Tibial nerve (tissue), 4 donors: ENCODE results near the gene SLC46A1. TPM values are rescaled to one million over a fixed set of nuclear protein-coding genes. Genes with fewer than 3 reads are reported as not detected.
A peak's percentile ranks its signal among the peaks of the same experiment; 100 is the strongest.

ENCODE experiments used
- DNase-seq, 2 donors: peaks; one replicate each; pipeline ENCODE4 v3.0.0-alpha.2; 2019; ENCODE audit warnings: low spot score in 2 of 2
- H3K27ac ChIP-seq, 4 donors: fragments of 200-600 bp; sonication (generic) in 3 of 4; one replicate each; pipeline ENCODE4 v1.5.1; 2017 to 2019; ENCODE audit warnings: mild to moderate bottlenecking in 1 of 4
- H3K27me3 ChIP-seq, 2 donors: fragments of 200-600 bp; sonication (generic) in 1 of 2; one replicate each; pipeline versions ENCODE4 v1.5.1 to v1.6.0; 2017 to 2019
- H3K36me3 ChIP-seq, 3 donors: fragments of 200-600 bp; sonication (generic); one replicate each; pipeline ENCODE4 v1.5.1; 2018 to 2019
- H3K4me1 ChIP-seq, 4 donors: fragments of 200-600 bp; sonication (generic) in 3 of 4; one replicate each; pipeline ENCODE4 v1.5.1; 2017 to 2019
- H3K4me3 ChIP-seq, 4 donors: fragments of 200-600 bp; sonication (generic) in 3 of 4; one replicate each; pipeline ENCODE4 v1.5.1; 2017 to 2019; ENCODE audit warnings: mild to moderate bottlenecking in 1 of 4, moderate library complexity in 1 of 4
- H3K9me3 ChIP-seq, 4 donors: fragments of 200-600 bp; sonication (generic) in 3 of 4; one replicate each; pipeline ENCODE4 v1.5.1; 2017 to 2019
- EP300 ChIP-seq, 2 donors: sonication (generic); formaldehyde crosslinking; IDR thresholded peaks; one replicate each; pipeline ENCODE4 v1.6.1; 2017; ENCODE audit warnings: antibody characterized with exemption in 2 of 2, mild to moderate bottlenecking in 1 of 2
- POLR2A ChIP-seq, 2 donors: fragments of 450-650 bp; IDR thresholded peaks; one replicate each; pipeline ENCODE4 v1.6.1; 2017; ENCODE audit warnings: antibody characterized with exemption in 2 of 2, mild to moderate bottlenecking in 2 of 2, moderate library complexity in 2 of 2
- WGBS, 2 donors: methylation state at CpG; one replicate each; pipeline ENCODE4 v1.1.5; 2018; 5-methylcytosine and 5-hydroxymethylcytosine counted together
- total RNA-seq, 4 donors: library from RNA; depleted of rRNA; stranded (reverse); fragments of >200 nt; gene quantifications; one replicate each; pipeline ENCODE4 v1.1.0, GENCODE V29; 2016
- TF ChIP-seq, protein P1 (sequence below), 5 experiments: fragments of 200-600 bp in 3 of 5; fragments of 450-650 bp in 2 of 5; sonication (generic) in 3 of 5; IDR thresholded peaks; one replicate each; pipeline ENCODE4 v1.5.1; 2016 to 2019; ENCODE audit warnings: antibody characterized with exemption in 5 of 5, mild to moderate bottlenecking in 3 of 5, moderate library complexity in 2 of 5

The SLC46A1 gene
- total RNA-seq, 4 donors from 2014 or later, result 5.0 to 10.8 (median 6.4) TPM

DNA sequence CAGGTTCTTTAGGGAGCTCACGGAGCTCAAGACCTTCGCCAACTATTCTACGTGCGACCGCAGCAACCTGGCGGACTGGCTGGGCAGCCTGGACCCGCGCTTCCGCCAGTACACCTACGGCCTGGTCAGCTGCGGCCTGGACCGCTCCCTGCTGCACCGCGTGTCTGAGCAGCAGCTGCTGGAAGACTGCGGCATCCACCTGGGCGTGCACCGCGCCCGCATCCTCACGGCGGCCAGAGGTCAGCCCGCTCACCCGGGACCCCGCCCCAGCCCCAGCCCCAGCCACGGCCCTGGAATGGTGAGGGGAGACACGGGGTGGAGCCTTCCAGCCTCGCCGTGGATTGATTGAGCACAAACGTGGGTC, 21.0 kb downstream of the SLC46A1 start:
- TF ChIP-seq EP300 (IDR thresholded peaks at IDR 0.05) (no peak), POLR2A (IDR thresholded peaks at IDR 0.05) (no peak)
- TF ChIP-seq, protein P1, sequence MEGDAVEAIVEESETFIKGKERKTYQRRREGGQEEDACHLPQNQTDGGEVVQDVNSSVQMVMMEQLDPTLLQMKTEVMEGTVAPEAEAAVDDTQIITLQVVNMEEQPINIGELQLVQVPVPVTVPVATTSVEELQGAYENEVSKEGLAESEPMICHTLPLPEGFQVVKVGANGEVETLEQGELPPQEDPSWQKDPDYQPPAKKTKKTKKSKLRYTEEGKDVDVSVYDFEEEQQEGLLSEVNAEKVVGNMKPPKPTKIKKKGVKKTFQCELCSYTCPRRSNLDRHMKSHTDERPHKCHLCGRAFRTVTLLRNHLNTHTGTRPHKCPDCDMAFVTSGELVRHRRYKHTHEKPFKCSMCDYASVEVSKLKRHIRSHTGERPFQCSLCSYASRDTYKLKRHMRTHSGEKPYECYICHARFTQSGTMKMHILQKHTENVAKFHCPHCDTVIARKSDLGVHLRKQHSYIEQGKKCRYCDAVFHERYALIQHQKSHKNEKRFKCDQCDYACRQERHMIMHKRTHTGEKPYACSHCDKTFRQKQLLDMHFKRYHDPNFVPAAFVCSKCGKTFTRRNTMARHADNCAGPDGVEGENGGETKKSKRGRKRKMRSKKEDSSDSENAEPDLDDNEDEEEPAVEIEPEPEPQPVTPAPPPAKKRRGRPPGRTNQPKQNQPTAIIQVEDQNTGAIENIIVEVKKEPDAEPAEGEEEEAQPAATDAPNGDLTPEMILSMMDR (IDR thresholded peaks at IDR 0.05), result no peak
- DNase-seq, result no peak
- no peaks in the 10 kb centered on the region for H3K27me3 ChIP-seq
- no peaks in the 10 kb centered on the region for H3K9me3 ChIP-seq
- peaks cover 0 to 61% (median 7%) of the 10 kb centered on the region in 3 donors for H3K36me3 ChIP-seq
- peak overlapping the region in 1 of 4 donors; percentile 56 for H3K27ac ChIP-seq
- peak overlapping the region; percentile 3 to 53 (median 38) for H3K4me3 ChIP-seq
- 46 to 48% methylated on average over 17 to 29 of the region's 29 CpGs for WGBS, 2 donors
- H3K4me1 ChIP-seq, result peaks cover 0 to 8% (median 3%) of the 10 kb centered on the region in 4 donors

DNA sequence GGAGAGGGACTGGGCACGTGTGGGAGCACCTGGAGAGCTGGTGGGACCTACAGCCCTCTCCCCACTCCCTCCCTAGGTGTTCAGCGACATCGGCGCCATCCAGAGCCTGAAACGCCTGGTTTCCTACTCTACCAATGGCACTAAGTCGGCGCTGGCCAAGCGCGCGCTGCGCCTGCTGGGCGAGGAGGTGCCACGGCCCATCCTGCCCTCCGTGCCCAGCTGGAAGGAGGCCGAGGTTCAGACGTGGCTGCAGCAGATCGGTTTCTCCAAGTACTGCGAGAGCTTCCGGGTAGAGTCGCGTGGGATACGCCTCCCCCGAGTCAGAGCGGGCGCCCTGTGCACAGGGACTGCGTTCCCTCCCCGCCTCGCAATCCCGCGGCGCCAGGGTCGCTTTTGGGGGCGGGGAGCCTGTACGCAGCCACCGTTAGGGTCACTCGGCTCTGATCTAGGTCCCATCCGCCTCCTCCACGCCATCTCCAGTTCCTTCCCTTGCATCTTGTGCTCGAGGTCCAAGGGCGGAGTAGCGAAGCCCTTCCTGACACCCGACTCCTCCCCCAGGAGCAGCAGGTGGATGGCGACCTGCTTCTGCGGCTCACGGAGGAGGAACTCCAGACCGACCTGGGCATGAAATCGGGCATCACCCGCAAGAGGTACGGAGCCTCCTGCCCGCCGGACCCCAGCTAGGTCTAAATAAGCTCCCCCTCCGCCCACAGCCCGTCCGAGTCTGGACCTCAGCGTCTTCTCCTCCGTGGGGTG, 21.6 kb downstream of the SLC46A1 start:
- 39 to 43% methylated on average over 43 to 46 of the region's 56 CpGs for WGBS, 2 donors
- H3K27ac ChIP-seq, result peak overlapping the region in 1 of 4 donors; percentile 56
- H3K4me1 ChIP-seq, result peaks cover 0 to 8% (median 3%) of the 10 kb centered on the region in 4 donors
- DNase-seq, result peak in 1 of 2 donors; percentile 14
- TF ChIP-seq POLR2A (IDR thresholded peaks at IDR 0.05) (no peak), EP300 (IDR thresholded peaks at IDR 0.05) (no peak)
- TF ChIP-seq, protein P1 (IDR thresholded peaks at IDR 0.05), result no peak
- H3K9me3 ChIP-seq, result no peaks in the 10 kb centered on the region
- peaks cover 0 to 56% (median 7%) of the 10 kb centered on the region in 3 donors for H3K36me3 ChIP-seq
- no peaks in the 10 kb centered on the region for H3K27me3 ChIP-seq
- H3K4me3 ChIP-seq, result peak overlapping the region; percentile 3 to 53 (median 38)

DNA sequence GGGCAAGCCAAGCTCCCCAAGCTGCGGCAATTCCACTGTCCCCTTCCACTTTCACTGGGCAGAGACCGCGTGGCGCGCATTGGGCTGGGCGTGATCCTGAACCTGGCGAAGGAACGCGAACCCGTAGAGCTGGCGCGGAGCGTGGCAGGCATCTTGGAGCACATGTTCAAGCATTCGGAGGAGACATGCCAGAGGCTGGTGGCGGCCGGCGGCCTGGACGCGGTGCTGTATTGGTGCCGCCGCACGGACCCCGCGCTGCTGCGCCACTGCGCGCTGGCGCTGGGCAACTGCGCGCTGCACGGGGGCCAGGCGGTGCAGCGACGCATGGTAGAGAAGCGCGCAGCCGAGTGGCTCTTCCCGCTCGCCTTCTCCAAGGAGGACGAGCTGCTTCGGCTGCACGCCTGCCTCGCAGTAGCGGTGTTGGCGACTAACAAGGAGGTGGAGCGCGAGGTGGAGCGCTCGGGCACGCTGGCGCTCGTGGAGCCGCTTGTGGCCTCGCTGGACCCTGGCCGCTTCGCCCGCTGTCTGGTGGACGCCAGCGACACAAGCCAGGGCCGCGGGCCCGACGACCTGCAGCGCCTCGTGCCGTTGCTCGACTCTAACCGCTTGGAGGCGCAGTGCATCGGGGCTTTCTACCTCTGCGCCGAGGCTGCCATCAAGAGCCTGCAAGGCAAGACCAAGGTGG, 24.7 kb downstream of the SLC46A1 start:
- no peak overlapping the region for H3K4me3 ChIP-seq
- no peak overlapping the region for H3K27ac ChIP-seq
- peaks cover 0 to 8% (median 3%) of the 10 kb centered on the region in 4 donors for H3K4me1 ChIP-seq
- H3K9me3 ChIP-seq, result no peaks in the 10 kb centered on the region
- no peak for DNase-seq
- H3K36me3 ChIP-seq, result peaks cover 0 to 40% (median 0%) of the 10 kb centered on the region in 3 donors
- TF ChIP-seq EP300 (IDR thresholded peaks at IDR 0.05) (no peak), POLR2A (IDR thresholded peaks at IDR 0.05) (no peak)
- TF ChIP-seq, protein P1 (IDR thresholded peaks at IDR 0.05), result no peak
- H3K27me3 ChIP-seq, result no peaks in the 10 kb centered on the region
- 32 to 39% methylated on average over 32 to 68 of the region's 72 CpGs for WGBS, 2 donors

DNA sequence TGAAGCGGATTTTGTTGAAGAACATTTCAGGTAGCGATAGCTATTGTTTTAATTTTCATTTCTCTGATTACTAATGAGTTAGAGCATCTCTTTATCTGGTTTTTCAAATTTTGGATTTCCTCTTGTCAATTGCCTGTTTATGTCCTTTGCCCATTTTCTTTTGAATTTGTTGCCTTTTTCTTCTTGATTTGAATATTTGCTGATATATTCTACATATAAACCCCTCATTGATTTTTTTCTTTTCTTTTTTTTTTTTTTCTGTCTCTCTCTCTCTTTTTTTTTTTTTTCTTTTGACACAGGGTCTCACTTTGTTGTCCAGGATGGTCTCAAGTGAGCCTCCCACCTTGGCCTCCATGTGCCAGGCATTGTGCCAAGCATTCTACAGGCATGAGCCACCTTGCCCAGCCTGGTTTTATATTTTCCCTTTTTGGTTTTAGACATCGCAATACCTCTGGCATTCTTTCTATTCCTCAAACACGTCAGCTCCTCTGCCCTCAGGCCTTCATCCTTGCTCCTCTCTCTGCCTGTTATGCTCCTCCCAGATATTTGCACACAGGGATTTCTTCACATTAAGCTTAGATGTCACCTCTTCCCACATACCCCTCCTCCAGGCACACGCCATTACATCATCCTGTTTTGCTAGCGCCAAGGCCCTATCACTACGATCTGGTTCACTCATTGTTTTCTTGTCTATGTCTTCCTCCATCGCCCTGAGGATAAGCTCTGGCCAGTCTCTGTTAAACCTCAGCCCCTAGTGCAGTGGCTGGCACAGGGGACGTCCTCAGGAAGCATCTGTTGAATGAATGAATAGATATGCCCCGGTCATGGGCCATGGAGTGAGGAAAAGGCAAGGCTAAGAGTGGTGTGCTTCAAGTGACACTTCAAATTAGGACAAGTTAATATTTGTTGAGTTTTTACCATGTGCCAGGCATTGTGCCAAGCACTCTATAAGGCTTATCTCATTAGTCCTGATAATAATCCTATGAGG, 25.9 kb downstream of the SLC46A1 start:
- Histone ChIP-seq H3K4me1 (peaks cover 0 to 8% (median 3%) of the 10 kb centered on the region in 4 donors), H3K4me3 (no peak overlapping the region), H3K27ac (no peak overlapping the region), H3K36me3 (peaks cover 0 to 31% (median 0%) of the 10 kb centered on the region in 3 donors), H3K27me3 (no peaks in the 10 kb centered on the region), H3K9me3 (no peaks in the 10 kb centered on the region)
- no peak for DNase-seq
- WGBS, 2 donors, result 83 to 88% methylated on average over 10 of the region's 10 CpGs
- TF ChIP-seq, protein P1 (IDR thresholded peaks at IDR 0.05), result no peak
- TF ChIP-seq POLR2A (IDR thresholded peaks at IDR 0.05), result no peak
- TF ChIP-seq EP300 (IDR thresholded peaks at IDR 0.05), result no peak
